CD8-positive, alpha-beta memory T cell (primary cell): ENCODE data around the gene HS6ST1. TPM values are rescaled to one million over a fixed set of nuclear protein-coding genes. Genes with fewer than 3 reads are reported as not detected.

Source experiments
- CTCF ChIA-PET: fragments of 350-600 bp; sonication (Branson Sonifier 250); formaldehyde crosslinking; loops from one replicate; lab custom pipeline; 2021; ENCODE audit warnings: antibody characterized with exemption; lab: Charles Lee
- POLR2A ChIA-PET: fragments of 350-600 bp; sonication (Branson Sonifier 250); formaldehyde crosslinking; loops from one replicate; lab custom pipeline; 2021; ENCODE audit warnings: antibody characterized with exemption; lab: Charles Lee
- DNase-seq, 5 donors: peaks; one replicate each; pipeline versions ENCODE4 v3.0.0 to v3.0.0-alpha.2; 2020 to 2022; ENCODE audit warnings: mixed read lengths in 1 of 5
- H3K27ac ChIP-seq: one replicate; pipeline ENCODE4 v1.7.0; 2013; ENCODE audit warnings: low read depth, mild to moderate bottlenecking, low read length, moderate library complexity
- H3K27me3 ChIP-seq: 2 replicates; pipeline ENCODE4 v1.7.0; 2013; ENCODE audit warnings: low read length, mild to moderate bottlenecking; ENCODE audit not compliant: insufficient read depth, poor library complexity, severe bottlenecking
- H3K36me3 ChIP-seq: 2 replicates; pipeline ENCODE4 v1.7.0; 2013; ENCODE audit warnings: mild to moderate bottlenecking, low read length, moderate library complexity; ENCODE audit not compliant: insufficient read depth
- H3K4me1 ChIP-seq: 2 replicates; pipeline ENCODE4 v1.7.0; 2013; ENCODE audit warnings: mild to moderate bottlenecking, low read length, moderate library complexity; ENCODE audit not compliant: insufficient read depth
- H3K4me3 ChIP-seq: 2 replicates; pipeline ENCODE4 v1.7.0; 2013; ENCODE audit warnings: mild to moderate bottlenecking, low read length
- H3K9me3 ChIP-seq: 2 replicates; pipeline ENCODE4 v1.7.0; 2013; ENCODE audit warnings: mild to moderate bottlenecking, low read length
- H3K27ac Mint-ChIP-seq, 8 donors: one replicate each; pipeline ENCODE4 v1.8.0; 2020 to 2021; ENCODE audit warnings: mixed read lengths in 8 of 8, mild to moderate bottlenecking in 6 of 8, inconsistent platforms in 3 of 8, moderate library complexity in 3 of 8
- H3K27me3 Mint-ChIP-seq, 2 donors: one replicate each; pipeline ENCODE4 v1.8.0; 2020 to 2021; ENCODE audit warnings: mixed read lengths in 2 of 2, mild to moderate bottlenecking in 1 of 2, moderate library complexity in 1 of 2
- H3K36me3 Mint-ChIP-seq, 3 donors: one replicate each; pipeline ENCODE4 v1.8.0; 2020 to 2021; ENCODE audit warnings: mixed read lengths in 3 of 3, inconsistent platforms in 1 of 3, mild to moderate bottlenecking in 1 of 3
- H3K4me1 Mint-ChIP-seq, 3 donors: one replicate each; pipeline ENCODE4 v1.8.0; 2020 to 2021; ENCODE audit warnings: mixed read lengths in 3 of 3, inconsistent platforms in 1 of 3, mild to moderate bottlenecking in 1 of 3
- H3K4me3 Mint-ChIP-seq, 7 donors: one replicate each; pipeline ENCODE4 v1.8.0; 2020 to 2021; ENCODE audit warnings: mixed read lengths in 7 of 7, mild to moderate bottlenecking in 6 of 7, moderate library complexity in 4 of 7, inconsistent platforms in 2 of 7
- H3K9me3 Mint-ChIP-seq, 5 donors: one replicate each; pipeline ENCODE4 v1.8.0; 2020 to 2022; ENCODE audit warnings: mixed read lengths in 5 of 5, mild to moderate bottlenecking in 3 of 5, moderate library complexity in 2 of 5, inconsistent platforms in 1 of 5
- polyA plus RNA-seq: library from polyadenylated mRNA; unstranded; fragments of 300-500 nt; fragmentation: Illumina TruSeq; gene quantifications from one replicate; pipeline ENCODE4 v1.2.3, GENCODE V29; 2021
- total RNA-seq, 2 experiments: library from RNA; stranded (reverse); gene quantifications; one replicate each; pipeline ENCODE4 v1.2.3, GENCODE V29; 2021

Gene HS6ST1
- total and polyA plus RNA-seq, 3 experiments from 2014 or later: 4.6 to 18.2 (median 18.0) TPM

DNA sequence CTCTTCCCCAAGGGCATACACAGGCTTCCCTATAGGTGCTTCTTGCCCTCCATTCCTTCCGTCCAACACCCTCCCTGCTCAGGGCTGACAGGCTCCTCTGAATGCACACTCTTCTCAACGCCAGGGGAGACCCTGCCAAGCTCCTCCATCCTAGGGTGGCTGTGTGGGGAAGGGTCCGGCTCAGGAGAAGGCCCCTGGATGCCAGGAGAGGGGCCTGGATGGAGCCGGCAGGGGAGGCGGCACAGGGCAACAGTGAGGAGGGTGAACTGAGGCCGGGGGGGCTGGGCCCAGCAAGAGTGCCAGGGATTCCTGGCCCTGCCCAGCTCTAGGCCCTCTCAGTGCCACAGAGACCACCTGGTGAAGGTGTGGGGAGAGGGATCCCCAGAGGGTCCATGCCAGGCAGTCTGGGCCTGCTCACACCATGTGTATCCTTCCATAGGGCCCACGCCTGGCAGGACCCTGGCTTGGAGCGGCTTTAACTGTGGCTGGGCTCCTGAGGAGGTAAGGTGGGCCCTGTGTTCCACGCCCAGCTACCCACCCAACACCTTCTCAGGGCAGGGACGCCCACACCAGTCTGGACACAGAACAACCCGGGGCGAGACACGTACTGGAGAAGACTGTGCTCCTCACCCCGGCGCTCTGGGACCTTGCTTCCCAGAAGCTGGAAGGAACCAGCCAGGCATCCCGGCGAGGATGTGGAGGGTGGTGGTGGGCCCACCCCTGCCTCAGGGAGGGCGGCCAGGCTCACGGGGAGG, 26.6 kb downstream of the HS6ST1 start:
- Mint-ChIP-seq H3K4me3 (no peak overlapping the region), H3K27me3 (no peaks in the 10 kb centered on the region), H3K4me1 (peaks cover 3 to 16% (median 4%) of the 10 kb centered on the region in 3 donors), H3K36me3 (peaks cover 0 to 3% (median 0%) of the 10 kb centered on the region in 3 donors), H3K27ac (peak overlapping the region in 1 of 8 donors; percentile 19), H3K9me3 (no peaks in the 10 kb centered on the region)
- H3K27ac ChIP-seq: no peak overlapping the region
- CTCF ChIA-PET: no interaction called here
- no peak overlapping the region for H3K4me3 ChIP-seq
- H3K4me1 ChIP-seq: no peaks in the 10 kb centered on the region
- no peak for DNase-seq
- no peaks in the 10 kb centered on the region for H3K9me3 ChIP-seq
- POLR2A ChIA-PET: no interaction called here
- H3K36me3 ChIP-seq: no peaks in the 10 kb centered on the region
- H3K27me3 ChIP-seq: no peaks in the 10 kb centered on the region

- POLR2A ChIA-PET: no interaction called here
- H3K27me3 ChIP-seq: no peaks in the 10 kb centered on the region
- Mint-ChIP-seq H3K9me3 (no peaks in the 10 kb centered on the region), H3K4me3 (no peak overlapping the region), H3K4me1 (peaks cover 2 to 16% (median 3%) of the 10 kb centered on the region in 3 donors), H3K27me3 (no peaks in the 10 kb centered on the region), H3K36me3 (peaks cover 0 to 3% (median 0%) of the 10 kb centered on the region in 3 donors), H3K27ac (no peak overlapping the region)
- H3K27ac ChIP-seq: no peak overlapping the region
- CTCF ChIA-PET: no interaction called here
- no peaks in the 10 kb centered on the region for H3K36me3 ChIP-seq
- H3K4me1 ChIP-seq: no peaks in the 10 kb centered on the region
- H3K4me3 ChIP-seq: no peak overlapping the region
- no peaks in the 10 kb centered on the region for H3K9me3 ChIP-seq
- no peak for DNase-seq
Measured at GRCh38 chr2:128291161-128291843, 27.4 kb downstream of the HS6ST1 start.

DNA sequence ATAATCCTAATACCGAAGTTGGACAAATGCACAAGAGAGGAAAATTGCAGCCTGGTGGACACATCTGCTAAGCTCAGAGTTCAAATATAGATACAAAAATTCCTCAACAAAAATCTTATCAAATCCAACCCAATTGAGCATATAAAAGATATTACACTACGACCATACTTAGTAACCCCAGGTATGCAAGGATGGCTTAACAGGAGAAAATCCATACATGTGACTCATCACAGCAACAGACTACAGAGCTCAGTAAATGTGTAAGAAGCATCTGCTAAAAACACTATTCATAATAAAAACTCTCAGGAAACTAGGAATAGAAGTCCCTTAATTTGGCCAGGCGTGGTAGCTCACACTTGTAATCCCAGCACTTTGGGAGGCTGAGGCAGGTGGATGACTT, 28.3 kb downstream of the HS6ST1 start:
- H3K4me3 ChIP-seq: no peak overlapping the region
- ChIA-PET POLR2A (no interaction called here), CTCF (interaction anchor here (0.7 kb wide), 1 partner anchor 20 kb away, joined by 3 read pairs; no protein-coding TSS in a partner anchor)
- H3K27ac ChIP-seq: no peak overlapping the region
- Mint-ChIP-seq H3K27ac (peak overlapping the region in 1 of 8 donors; percentile 4), H3K4me3 (no peak overlapping the region), H3K9me3 (no peaks in the 10 kb centered on the region), H3K36me3 (peaks cover 0 to 3% (median 0%) of the 10 kb centered on the region in 3 donors), H3K4me1 (peaks cover 0 to 11% (median 3%) of the 10 kb centered on the region in 3 donors), H3K27me3 (no peaks in the 10 kb centered on the region)
- no peaks in the 10 kb centered on the region for H3K36me3 ChIP-seq
- H3K4me1 ChIP-seq: no peaks in the 10 kb centered on the region
- no peaks in the 10 kb centered on the region for H3K27me3 ChIP-seq
- no peak for DNase-seq
- H3K9me3 ChIP-seq: no peaks in the 10 kb centered on the region

DNA sequence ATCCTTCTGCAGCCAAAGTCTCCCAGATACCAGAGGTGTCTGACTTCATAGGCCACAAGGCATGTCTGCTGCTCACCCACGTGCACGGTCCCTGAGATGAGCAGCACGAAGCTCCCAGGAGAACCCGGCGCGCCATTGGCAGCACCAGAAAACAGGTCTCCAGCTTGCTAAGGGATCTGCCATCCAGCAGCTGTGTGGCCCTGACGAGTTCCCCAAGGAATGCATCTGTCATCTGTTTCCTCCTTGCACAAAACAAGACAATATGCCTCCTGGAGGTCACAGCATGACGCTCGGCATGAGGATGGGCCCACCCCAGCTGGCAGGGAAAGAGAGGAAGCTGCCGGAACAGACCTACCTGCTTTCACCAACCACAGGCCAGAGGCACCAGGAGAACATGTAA, 29.2 kb downstream of the HS6ST1 start:
- H3K4me1 Mint-ChIP-seq: peaks cover 0 to 9% (median 3%) of the 10 kb centered on the region in 3 donors
- H3K27ac Mint-ChIP-seq: peak overlapping the region in 2 of 8 donors; percentile 54 to 81
- H3K4me1 ChIP-seq: no peaks in the 10 kb centered on the region
- H3K9me3 ChIP-seq: no peaks in the 10 kb centered on the region
- peaks cover 0 to 3% (median 0%) of the 10 kb centered on the region in 3 donors for H3K36me3 Mint-ChIP-seq
- H3K4me3 ChIP-seq: no peak overlapping the region
- ChIA-PET CTCF (no interaction called here), POLR2A (no interaction called here)
- no peaks in the 10 kb centered on the region for H3K36me3 ChIP-seq
- DNase-seq: no peak
- no peaks in the 10 kb centered on the region for H3K27me3 ChIP-seq
- no peaks in the 10 kb centered on the region for H3K27me3 Mint-ChIP-seq
- no peak overlapping the region for H3K4me3 Mint-ChIP-seq
- H3K27ac ChIP-seq: no peak overlapping the region
- H3K9me3 Mint-ChIP-seq: no peaks in the 10 kb centered on the region

DNA sequence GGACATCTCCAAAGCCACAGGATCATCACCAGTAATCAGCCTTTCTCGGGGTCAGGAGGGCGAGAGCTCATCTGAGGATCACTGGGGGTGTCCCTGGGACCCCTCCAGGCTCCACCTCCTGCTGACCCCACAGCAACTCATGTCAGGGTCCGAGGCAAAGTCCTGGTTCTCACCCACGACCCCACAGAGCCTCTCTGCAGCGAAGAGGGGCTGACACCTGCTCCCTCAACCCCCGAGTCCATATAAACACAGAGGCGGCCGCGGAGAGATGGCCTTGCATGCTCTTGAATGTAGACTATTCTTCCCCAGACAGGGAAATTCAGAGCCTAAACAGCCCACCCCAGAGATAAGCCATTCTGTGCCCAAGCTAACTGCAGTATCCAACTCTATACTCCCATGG, 29.9 kb downstream of the HS6ST1 start:
- Histone ChIP-seq H3K36me3 (no peaks in the 10 kb centered on the region), H3K4me1 (no peaks in the 10 kb centered on the region), H3K27me3 (no peaks in the 10 kb centered on the region), H3K9me3 (no peaks in the 10 kb centered on the region), H3K4me3 (no peak overlapping the region), H3K27ac (no peak overlapping the region)
- Mint-ChIP-seq H3K27me3 (no peaks in the 10 kb centered on the region), H3K27ac (peak overlapping the region in 1 of 8 donors; percentile 23), H3K4me3 (no peak overlapping the region), H3K36me3 (peaks cover 0 to 3% (median 0%) of the 10 kb centered on the region in 3 donors), H3K4me1 (peaks cover 0 to 6% (median 3%) of the 10 kb centered on the region in 3 donors), H3K9me3 (no peaks in the 10 kb centered on the region)
- CTCF ChIA-PET: no interaction called here
- POLR2A ChIA-PET: no interaction called here
- no peak for DNase-seq

DNA sequence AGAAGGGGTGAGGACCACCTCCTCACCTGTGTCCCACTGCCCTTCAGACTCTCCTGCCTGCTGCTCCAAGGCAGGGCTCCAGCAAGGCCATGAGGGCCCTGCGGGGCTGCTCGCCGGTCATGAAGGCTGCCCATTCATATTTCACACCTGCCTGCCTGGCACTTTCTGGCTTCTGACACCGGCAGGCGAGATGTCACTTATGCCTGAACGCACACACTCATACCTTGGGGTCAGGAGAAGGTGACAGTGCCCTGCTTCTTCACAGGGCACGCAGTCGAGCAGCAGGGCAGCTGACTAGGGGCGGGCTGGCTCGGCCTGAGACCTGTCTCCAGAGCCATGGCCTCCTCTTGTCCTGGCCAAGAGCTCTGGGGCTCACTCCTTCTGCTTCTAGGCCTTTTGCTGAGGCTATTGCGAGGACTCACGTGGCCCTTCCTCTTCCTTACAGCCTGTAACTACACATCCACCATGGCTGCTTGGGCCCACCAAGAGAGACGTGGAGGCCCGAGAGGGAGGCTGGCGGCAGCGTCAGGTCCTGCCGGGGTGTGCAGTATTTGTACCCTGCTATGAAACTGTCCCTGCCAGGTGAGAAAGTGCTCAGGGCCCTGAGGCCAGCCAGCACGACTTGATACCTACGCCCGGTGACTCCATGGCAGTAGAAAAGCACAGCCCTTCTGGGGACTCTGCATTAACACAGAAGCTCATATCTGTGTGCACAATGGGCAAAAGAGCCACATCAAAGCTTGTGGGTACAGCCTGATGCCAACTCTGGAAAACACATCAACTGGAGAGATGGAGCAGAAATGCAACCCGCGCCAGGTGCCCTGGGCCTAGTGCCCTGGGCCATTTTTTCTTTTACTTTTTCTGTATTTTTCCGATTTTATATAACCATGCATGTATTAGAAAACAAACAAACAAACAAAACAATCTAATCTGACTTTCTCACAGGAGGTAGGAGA, 30.6 kb downstream of the HS6ST1 start:
- Mint-ChIP-seq H3K4me3 (no peak overlapping the region), H3K36me3 (peaks cover 0 to 3% (median 0%) of the 10 kb centered on the region in 3 donors), H3K9me3 (no peaks in the 10 kb centered on the region), H3K4me1 (peaks cover 2 to 9% (median 7%) of the 10 kb centered on the region in 3 donors), H3K27me3 (no peaks in the 10 kb centered on the region), H3K27ac (peak overlapping the region in 1 of 8 donors; percentile 23)
- Histone ChIP-seq H3K36me3 (no peaks in the 10 kb centered on the region), H3K27ac (no peak overlapping the region), H3K9me3 (no peaks in the 10 kb centered on the region), H3K4me1 (no peaks in the 10 kb centered on the region), H3K4me3 (no peak overlapping the region), H3K27me3 (no peaks in the 10 kb centered on the region)
- no peak for DNase-seq
- CTCF ChIA-PET: no interaction called here
- POLR2A ChIA-PET: no interaction called here

- Mint-ChIP-seq H3K4me1 (peaks cover 6 to 13% (median 8%) of the 10 kb centered on the region in 3 donors), H3K27ac (no peak overlapping the region), H3K9me3 (no peaks in the 10 kb centered on the region), H3K36me3 (peaks cover 0 to 3% (median 0%) of the 10 kb centered on the region in 3 donors), H3K4me3 (no peak overlapping the region), H3K27me3 (no peaks in the 10 kb centered on the region)
- no peaks in the 10 kb centered on the region for H3K4me1 ChIP-seq
- no peaks in the 10 kb centered on the region for H3K36me3 ChIP-seq
- CTCF ChIA-PET: no interaction called here
- POLR2A ChIA-PET: no interaction called here
- no peak overlapping the region for H3K27ac ChIP-seq
- no peaks in the 10 kb centered on the region for H3K27me3 ChIP-seq
- no peaks in the 10 kb centered on the region for H3K9me3 ChIP-seq
- H3K4me3 ChIP-seq: no peak overlapping the region
- DNase-seq: no peak
Measured at GRCh38 chr2:128286905-128287779, 31.5 kb downstream of the HS6ST1 start.
